K562 (cell line): Measurements from ENCODE around the gene PTCH2. TPM values are rescaled to one million over a fixed set of nuclear protein-coding genes. Genes with fewer than 3 reads are reported as not detected.
A peak's percentile ranks its signal among the peaks of the same experiment; 100 is the strongest.

ENCODE experiments used
- ATF7 ChIP-seq: fragments of 450-650 bp; IDR thresholded peaks from 2 replicates; pipeline ENCODE4 v1.7.1; 2014; ENCODE audit warnings: mild to moderate bottlenecking, moderate library complexity
- BHLHE40 ChIP-seq: IDR thresholded peaks from 2 replicates; pipeline ENCODE4 v1.6.1; 2011; ENCODE audit warnings: low read length, improper control_type of control experiment
- CAMTA2 ChIP-seq: fragments of 250-450 bp; sonication (Bioruptor Pico); conservative IDR thresholded peaks from 2 replicates; pipeline ENCODE4 v1.5.1; 2022
- CREM ChIP-seq: IDR thresholded peaks from 2 replicates; pipeline ENCODE4 v1.6.1; 2014; ENCODE audit warnings: antibody characterized with exemption, low read depth
- DPF2 ChIP-seq: fragments of 450-650 bp; IDR thresholded peaks from 2 replicates; pipeline ENCODE4 v1.6.1; 2016
- ILF3 ChIP-seq: fragments of 450-650 bp; IDR thresholded peaks from 2 replicates; pipeline ENCODE4 v1.6.1; 2018; ENCODE audit warnings: antibody characterized with exemption, mild to moderate bottlenecking, moderate library complexity, borderline replicate concordance
- MED1 ChIP-seq: sonication (generic); formaldehyde crosslinking; IDR thresholded peaks from 2 replicates; pipeline ENCODE4 v1.8.1; 2023; ENCODE audit warnings: missing genetic modification reagents, borderline replicate concordance
- NBN ChIP-seq: fragments of 450-650 bp; IDR thresholded peaks from 2 replicates; pipeline ENCODE4 v1.6.1; 2016; ENCODE audit warnings: low read depth, mild to moderate bottlenecking
- NCOA6 ChIP-seq: fragments of 450-650 bp; IDR thresholded peaks from 2 replicates; pipeline ENCODE4 v1.6.1; 2017; ENCODE audit warnings: mild to moderate bottlenecking
- NFRKB ChIP-seq: fragments of 450-650 bp; IDR thresholded peaks from 2 replicates; pipeline ENCODE4 v1.6.1; 2016; ENCODE audit warnings: low read depth
- PCBP2 ChIP-seq: fragments of 200-400 bp; formaldehyde crosslinking; IDR thresholded peaks from 2 replicates; pipeline ENCODE4 v1.6.1; 2018; ENCODE audit warnings: low read length, low read depth, mild to moderate bottlenecking, moderate library complexity; ENCODE audit not compliant: poor library complexity, severe bottlenecking
- polyA plus RNA-seq, 8 experiments: library from polyadenylated mRNA; depleted of rRNA in 4 of 8; stranded (reverse) in 5 of 8; unstranded in 3 of 8; fragments of >200 nt; fragmentation: Nextera tagmentation in 2 of 8; fragmentation: Illumina TruSeq in 1 of 8; extraction: Ambion mirVana in 2 of 8; extraction: Trizol in 1 of 8; gene quantifications; 2 replicates each; pipeline versions ENCODE4 v1.2.1 to v1.2.3, GENCODE V29; 2011 to 2014; ENCODE audit warnings: inconsistent platforms in 1 of 8, missing spikeins in 1 of 8
- total RNA-seq, 7 experiments: library from RNA; depleted of rRNA in 6 of 7; stranded (reverse); fragments of >200 nt in 6 of 7; fragmentation: Illumina TruSeq in 2 of 7; extraction: Trizol in 2 of 7; gene quantifications; 2 replicates each; pipeline versions ENCODE4 v1.2.1 to v1.2.3, GENCODE V29; 2011 to 2021; ENCODE audit warnings: low replicate concordance in 1 of 7
- TF ChIP-seq, protein P1 (sequence below): fragments of 450-650 bp; IDR thresholded peaks from 2 replicates; pipeline ENCODE4 v1.6.1; 2017; ENCODE audit warnings: mild to moderate bottlenecking, moderate library complexity
- TF ChIP-seq, protein P2 (sequence below): fragments of 250-450 bp; sonication (Bioruptor Pico); IDR thresholded peaks from 2 replicates; pipeline ENCODE4 v1.5.1; 2021; ENCODE audit warnings: mild to moderate bottlenecking
- TF ChIP-seq, protein P3 (sequence below): sonication (generic); formaldehyde crosslinking; IDR thresholded peaks from 2 replicates; pipeline ENCODE4 v1.9.0; 2022; ENCODE audit warnings: mild to moderate bottlenecking, missing genetic modification reagents
- TF ChIP-seq, protein P4 (sequence below), 2 experiments: fragments of 450-650 bp; formaldehyde crosslinking in 1 of 2; IDR thresholded peaks; 2 replicates each; pipeline versions ENCODE4 v1.4.0 to v1.6.1; 2014 to 2020; ENCODE audit warnings: mild to moderate bottlenecking in 2 of 2, borderline replicate concordance in 1 of 2, low read depth in 1 of 2

Gene PTCH2
- total and polyA plus RNA-seq, 9 of the 15 experiments (the other 6 are each of a cell fraction or from before 2014, with no cell fraction given), result 0.15 to 27.3 (median 0.48) TPM; not detected in 1

GRCh38 chr1:44835738-44836675 is 7.0 kb downstream of the PTCH2 start (continued):
- TF ChIP-seq, protein P1, sequence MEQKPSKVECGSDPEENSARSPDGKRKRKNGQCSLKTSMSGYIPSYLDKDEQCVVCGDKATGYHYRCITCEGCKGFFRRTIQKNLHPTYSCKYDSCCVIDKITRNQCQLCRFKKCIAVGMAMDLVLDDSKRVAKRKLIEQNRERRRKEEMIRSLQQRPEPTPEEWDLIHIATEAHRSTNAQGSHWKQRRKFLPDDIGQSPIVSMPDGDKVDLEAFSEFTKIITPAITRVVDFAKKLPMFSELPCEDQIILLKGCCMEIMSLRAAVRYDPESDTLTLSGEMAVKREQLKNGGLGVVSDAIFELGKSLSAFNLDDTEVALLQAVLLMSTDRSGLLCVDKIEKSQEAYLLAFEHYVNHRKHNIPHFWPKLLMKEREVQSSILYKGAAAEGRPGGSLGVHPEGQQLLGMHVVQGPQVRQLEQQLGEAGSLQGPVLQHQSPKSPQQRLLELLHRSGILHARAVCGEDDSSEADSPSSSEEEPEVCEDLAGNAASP, result no peak
- TF ChIP-seq, protein P2, sequence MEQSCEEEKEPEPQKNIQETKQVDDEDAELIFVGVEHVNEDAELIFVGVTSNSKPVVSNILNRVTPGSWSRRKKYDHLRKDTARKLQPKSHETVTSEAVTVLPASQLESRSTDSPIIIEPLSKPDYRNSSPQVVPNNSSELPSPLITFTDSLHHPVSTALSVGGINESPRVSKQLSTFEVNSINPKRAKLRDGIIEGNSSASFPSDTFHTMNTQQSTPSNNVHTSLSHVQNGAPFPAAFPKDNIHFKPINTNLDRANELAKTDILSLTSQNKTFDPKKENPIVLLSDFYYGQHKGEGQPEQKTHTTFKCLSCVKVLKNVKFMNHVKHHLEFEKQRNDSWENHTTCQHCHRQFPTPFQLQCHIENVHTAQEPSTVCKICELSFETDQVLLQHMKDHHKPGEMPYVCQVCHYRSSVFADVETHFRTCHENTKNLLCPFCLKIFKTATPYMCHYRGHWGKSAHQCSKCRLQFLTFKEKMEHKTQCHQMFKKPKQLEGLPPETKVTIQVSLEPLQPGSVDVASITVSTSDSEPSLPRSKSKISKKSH (CRISPR knock-in tag), result no peak
- no peak for TF ChIP-seq ILF3
- TF ChIP-seq DPF2, result 0 out of 2 replicates have a peak, but pooled peaks have one; percentile 33
- peak; percentile 56 for TF ChIP-seq ATF7
- TF ChIP-seq BHLHE40, result peak; percentile 42; the same call in 1 of the 2 replicates
- no peak for TF ChIP-seq NFRKB
- peak; percentile 65 for TF ChIP-seq CREM
- TF ChIP-seq, protein P3, sequence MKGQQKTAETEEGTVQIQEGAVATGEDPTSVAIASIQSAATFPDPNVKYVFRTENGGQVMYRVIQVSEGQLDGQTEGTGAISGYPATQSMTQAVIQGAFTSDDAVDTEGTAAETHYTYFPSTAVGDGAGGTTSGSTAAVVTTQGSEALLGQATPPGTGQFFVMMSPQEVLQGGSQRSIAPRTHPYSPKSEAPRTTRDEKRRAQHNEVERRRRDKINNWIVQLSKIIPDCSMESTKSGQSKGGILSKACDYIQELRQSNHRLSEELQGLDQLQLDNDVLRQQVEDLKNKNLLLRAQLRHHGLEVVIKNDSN (CRISPR knock-in tag), result peak; percentile 14; the same call in 1 of the 2 replicates
- no peak for TF ChIP-seq NCOA6
- TF ChIP-seq NBN, result peak; percentile 46; the same call in 1 of the 2 replicates
- no peak for TF ChIP-seq MED1
- TF ChIP-seq PCBP2, result no peak
- TF ChIP-seq, protein P4, sequence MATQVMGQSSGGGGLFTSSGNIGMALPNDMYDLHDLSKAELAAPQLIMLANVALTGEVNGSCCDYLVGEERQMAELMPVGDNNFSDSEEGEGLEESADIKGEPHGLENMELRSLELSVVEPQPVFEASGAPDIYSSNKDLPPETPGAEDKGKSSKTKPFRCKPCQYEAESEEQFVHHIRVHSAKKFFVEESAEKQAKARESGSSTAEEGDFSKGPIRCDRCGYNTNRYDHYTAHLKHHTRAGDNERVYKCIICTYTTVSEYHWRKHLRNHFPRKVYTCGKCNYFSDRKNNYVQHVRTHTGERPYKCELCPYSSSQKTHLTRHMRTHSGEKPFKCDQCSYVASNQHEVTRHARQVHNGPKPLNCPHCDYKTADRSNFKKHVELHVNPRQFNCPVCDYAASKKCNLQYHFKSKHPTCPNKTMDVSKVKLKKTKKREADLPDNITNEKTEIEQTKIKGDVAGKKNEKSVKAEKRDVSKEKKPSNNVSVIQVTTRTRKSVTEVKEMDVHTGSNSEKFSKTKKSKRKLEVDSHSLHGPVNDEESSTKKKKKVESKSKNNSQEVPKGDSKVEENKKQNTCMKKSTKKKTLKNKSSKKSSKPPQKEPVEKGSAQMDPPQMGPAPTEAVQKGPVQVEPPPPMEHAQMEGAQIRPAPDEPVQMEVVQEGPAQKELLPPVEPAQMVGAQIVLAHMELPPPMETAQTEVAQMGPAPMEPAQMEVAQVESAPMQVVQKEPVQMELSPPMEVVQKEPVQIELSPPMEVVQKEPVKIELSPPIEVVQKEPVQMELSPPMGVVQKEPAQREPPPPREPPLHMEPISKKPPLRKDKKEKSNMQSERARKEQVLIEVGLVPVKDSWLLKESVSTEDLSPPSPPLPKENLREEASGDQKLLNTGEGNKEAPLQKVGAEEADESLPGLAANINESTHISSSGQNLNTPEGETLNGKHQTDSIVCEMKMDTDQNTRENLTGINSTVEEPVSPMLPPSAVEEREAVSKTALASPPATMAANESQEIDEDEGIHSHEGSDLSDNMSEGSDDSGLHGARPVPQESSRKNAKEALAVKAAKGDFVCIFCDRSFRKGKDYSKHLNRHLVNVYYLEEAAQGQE (IDR thresholded peaks at IDR 0.05; ENCODE audit: borderline replicate concordance), result peak; percentile 83
- TF ChIP-seq, protein P4 (CRISPR knock-in tag; IDR thresholded peaks at IDR 0.05; ENCODE audit: low read depth), result no peak
- no peak for TF ChIP-seq CAMTA2 (CRISPR knock-in tag)
